Keratinocyte (primary cell): ENCODE measurements around the gene FARP1. TPM values are rescaled to one million over a fixed set of nuclear protein-coding genes. Genes with fewer than 3 reads are reported as not detected.

Source experiments
- DNase-seq: peaks from one replicate; pipeline ENCODE4 v3.0.0-alpha.2; 2011; ENCODE audit warnings: low read depth, missing footprints, low spot score
- FAIRE-seq: peaks from 2 replicates; lab custom pipeline; 2011; peaks lifted over from hg19 to GRCh38; lab: Jason Lieb, UNC
- H2AFZ ChIP-seq: 2 replicates; pipeline ENCODE4 v1.6.0; 2012; ENCODE audit warnings: low read length, control low read depth, inconsistent platforms; ENCODE audit not compliant: control insufficient read depth
- H3K27ac ChIP-seq: 2 replicates; pipeline ENCODE4 v1.5.1; 2011; ENCODE audit warnings: low read length; ENCODE audit not compliant: control insufficient read depth, insufficient read depth
- H3K27me3 ChIP-seq: 3 replicates; pipeline ENCODE4 v1.6.0; 2011; ENCODE audit warnings: low read length; ENCODE audit not compliant: control insufficient read depth, insufficient read depth; ENCODE audit errors: extremely low read depth
- H3K36me3 ChIP-seq, 2 experiments: 2 replicates in 1 of 2; 3 replicates in 1 of 2; pipeline ENCODE4 v1.5.1; 2011; ENCODE audit warnings: low read length in 2 of 2, mild to moderate bottlenecking in 1 of 2; ENCODE audit not compliant: control insufficient read depth in 2 of 2, insufficient read depth in 2 of 2; ENCODE audit errors: extremely low read depth in 1 of 2
- H3K4me1 ChIP-seq: 3 replicates; pipeline ENCODE4 v1.5.1; 2011; ENCODE audit warnings: low read length; ENCODE audit not compliant: control insufficient read depth, insufficient read depth; ENCODE audit errors: extremely low read depth
- H3K4me2 ChIP-seq: 3 replicates; pipeline ENCODE4 v1.6.0; 2011; ENCODE audit warnings: low read depth, low read length; ENCODE audit not compliant: control insufficient read depth, insufficient read depth; ENCODE audit errors: extremely low read depth
- H3K4me3 ChIP-seq, 3 experiments: fragments of 200-600 bp in 1 of 3; sonication (generic) in 1 of 3; 2 replicates in 2 of 3; 3 replicates in 1 of 3; pipeline ENCODE4 v1.5.1; 2011 to 2016; ENCODE audit warnings: low read length in 3 of 3, mild to moderate bottlenecking in 3 of 3, control low read depth in 2 of 3, inconsistent platforms in 1 of 3, low read depth in 1 of 3, mixed read lengths in 1 of 3, mixed run types in 1 of 3, moderate library complexity in 1 of 3; ENCODE audit not compliant: control insufficient read depth in 2 of 3, insufficient read depth in 2 of 3; ENCODE audit errors: extremely low read depth in 1 of 3
- H3K79me2 ChIP-seq: 2 replicates; pipeline ENCODE4 v1.6.0; 2012; ENCODE audit warnings: low read length; ENCODE audit not compliant: control insufficient read depth, insufficient read depth
- H3K9ac ChIP-seq: 3 replicates; pipeline ENCODE4 v1.6.0; 2011; ENCODE audit warnings: low read length; ENCODE audit not compliant: control insufficient read depth, insufficient read depth; ENCODE audit errors: extremely low read depth
- H3K9me1 ChIP-seq: 3 replicates; pipeline ENCODE4 v1.6.0; 2011; ENCODE audit warnings: low read length; ENCODE audit not compliant: control insufficient read depth, insufficient read depth; ENCODE audit errors: extremely low read depth
- H3K9me3 ChIP-seq: 2 replicates; pipeline ENCODE4 v1.5.1; 2012; ENCODE audit warnings: low read depth, low read length; ENCODE audit not compliant: control insufficient read depth
- H4K20me1 ChIP-seq: 3 replicates; pipeline ENCODE4 v1.6.0; 2011; ENCODE audit warnings: low read length; ENCODE audit not compliant: control insufficient read depth, insufficient read depth; ENCODE audit errors: extremely low read depth
- CTCF ChIP-seq, 3 experiments: IDR thresholded peaks in 1 of 3; conservative IDR thresholded peaks in 1 of 3; optimal IDR thresholded peaks in 1 of 3; 2 replicates in 2 of 3; 3 replicates in 1 of 3; pipeline versions ENCODE3 to v1.5.1; 2011; ENCODE audit warnings: low read length in 3 of 3, mild to moderate bottlenecking in 3 of 3, moderate library complexity in 2 of 3, control low read depth in 1 of 3, inconsistent platforms in 1 of 3; ENCODE audit not compliant: insufficient read depth in 2 of 3; ENCODE audit errors: extremely low read depth in 1 of 3
- EZH2 ChIP-seq: IDR thresholded peaks from one replicate; pipeline ENCODE4 v1.6.1; 2012; ENCODE audit warnings: inconsistent platforms, mild to moderate bottlenecking, low read length, moderate library complexity
- dilution Hi-C: fragments of 300-500 bp; cut with MboI; formaldehyde crosslinking; loops from one replicate; pipeline ENCODE4 v1.7.0; 2020; ENCODE audit warnings: low sequenced_read_pairs; ENCODE audit not compliant: extremely low pct_ligation_motif_present
- polyA plus RNA-seq, 5 experiments: library from polyadenylated mRNA; depleted of rRNA in 3 of 5; stranded (reverse) in 3 of 5; stranded (forward) in 1 of 5; unstranded in 1 of 5; fragments of >200 nt; gene quantifications; 1 replicate in 1 of 5; 2 replicates in 3 of 5; 3 replicates in 1 of 5; pipeline versions ENCODE4 v1.2.1 to v1.2.3, GENCODE V29; 2011 to 2012; ENCODE audit warnings: missing spikeins in 2 of 5, low read depth in 1 of 5, low replicate concordance in 1 of 5

The FARP1 gene
- polyA plus RNA-seq, 1 donor (not counting 4 experiments of a cell fraction or from before 2014, with no cell fraction given): 10.3 TPM

GRCh38 chr13:98443800-98444325, 301.0 kb downstream of the FARP1 start:
- Histone ChIP-seq H3K9me3 (no peaks in the 10 kb centered on the region), H4K20me1 (no peaks in the 10 kb centered on the region), H3K9me1 (no peaks in the 10 kb centered on the region), H3K36me3 (peaks cover 4 to 20% of the 10 kb centered on the region in 2 experiments), H3K79me2 (no peaks in the 10 kb centered on the region), H3K9ac (peak overlapping the region; percentile 61), H3K27ac (peak overlapping the region; percentile 81), H3K4me2 (peak overlapping the region; percentile 11), H3K4me1 (peaks cover 15% of the 10 kb centered on the region), H3K4me3 (no peak overlapping the region), H2AFZ (no peak overlapping the region), H3K27me3 (no peaks in the 10 kb centered on the region)
- FAIRE-seq (no peak), DNase-seq (no peak)
- dilution Hi-C loops: no loop called here
- TF ChIP-seq CTCF (optimal IDR thresholded peaks at IDR 0.05 in 1 of 3, IDR thresholded peaks at IDR 0.05 in 1 of 3, conservative IDR thresholded peaks at IDR 0.05 in 1 of 3; ENCODE audit: extremely low read depth in 1 of 3, insufficient read depth in 2 of 3, low read length in 3 of 3): no peak
- no peak for TF ChIP-seq EZH2

- Histone ChIP-seq H3K9ac (no peak overlapping the region), H3K27me3 (no peaks in the 10 kb centered on the region)
Observed at GRCh38 chr13:98444381-98444780, 301.5 kb downstream of the FARP1 start.

More at GRCh38 chr13:98444381-98444780, 301.5 kb downstream of the FARP1 start:
- no peak overlapping the region for H3K27ac ChIP-seq
- DNase-seq (no peak), FAIRE-seq (no peak)
- dilution Hi-C loops: no loop called here
- no peak overlapping the region for H3K4me3 ChIP-seq
- H3K9me1 ChIP-seq: no peaks in the 10 kb centered on the region
- peaks cover 15% of the 10 kb centered on the region for H3K4me1 ChIP-seq
- no peaks in the 10 kb centered on the region for H3K9me3 ChIP-seq
- no peaks in the 10 kb centered on the region for H4K20me1 ChIP-seq
- TF ChIP-seq CTCF (optimal IDR thresholded peaks at IDR 0.05 in 1 of 3, IDR thresholded peaks at IDR 0.05 in 1 of 3, conservative IDR thresholded peaks at IDR 0.05 in 1 of 3; ENCODE audit: extremely low read depth in 1 of 3, insufficient read depth in 2 of 3, low read length in 3 of 3) (no peak), EZH2 (no peak)
- no peaks in the 10 kb centered on the region for H3K79me2 ChIP-seq
- H2AFZ ChIP-seq: no peak overlapping the region
- H3K4me2 ChIP-seq: no peak overlapping the region
- H3K36me3 ChIP-seq: peaks cover 7 to 20% of the 10 kb centered on the region in 2 experiments
